Daoy (cell line): ENCODE results near the gene MACF1. TPM values are rescaled to one million over a fixed set of nuclear protein-coding genes. Genes with fewer than 3 reads are reported as not detected.
A peak's percentile ranks its signal among the peaks of the same experiment; 100 is the strongest.
"Not testable (repeated sequence)": the region's sequence is repeated elsewhere in the genome, so short reads cannot be mapped to it uniquely, and the experiment has no call there.

ENCODE experiments used
- DNase-seq: peaks from one replicate; pipeline ENCODE4 v3.0.0-alpha.2; 2015; ENCODE audit warnings: low read depth
- total RNA-seq: library from RNA; depleted of rRNA; stranded (reverse); fragments of >200 nt; shearing (Covaris generic); gene quantifications from 2 replicates; pipeline ENCODE4 v1.2.3, GENCODE V29; 2014

The MACF1 gene
- total RNA-seq, 1 experiment from 2014 or later, result 117 TPM

DNA sequence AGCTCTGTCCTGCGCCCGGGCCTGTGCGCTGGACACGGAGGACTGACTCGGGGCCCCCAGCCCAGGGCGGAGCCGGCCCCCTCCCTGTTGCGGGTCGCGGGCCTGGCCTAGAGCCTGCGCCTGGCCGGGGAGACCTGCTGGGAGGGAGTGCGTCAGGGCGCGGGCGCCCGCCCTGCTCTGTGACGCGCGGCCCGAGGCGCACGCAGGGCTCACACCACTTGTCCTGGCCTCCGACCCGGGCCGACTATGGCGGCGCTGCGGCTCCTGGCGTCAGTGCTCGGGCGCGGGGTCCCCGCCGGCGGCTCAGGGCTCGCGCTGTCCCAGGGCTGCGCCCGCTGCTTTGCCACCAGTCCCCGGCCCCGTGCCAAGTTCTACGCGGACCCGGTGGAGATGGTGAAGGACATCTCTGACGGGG lies 310.2 kb downstream of the MACF1 start:
- DNase-seq, result not testable (repeated sequence)

DNA sequence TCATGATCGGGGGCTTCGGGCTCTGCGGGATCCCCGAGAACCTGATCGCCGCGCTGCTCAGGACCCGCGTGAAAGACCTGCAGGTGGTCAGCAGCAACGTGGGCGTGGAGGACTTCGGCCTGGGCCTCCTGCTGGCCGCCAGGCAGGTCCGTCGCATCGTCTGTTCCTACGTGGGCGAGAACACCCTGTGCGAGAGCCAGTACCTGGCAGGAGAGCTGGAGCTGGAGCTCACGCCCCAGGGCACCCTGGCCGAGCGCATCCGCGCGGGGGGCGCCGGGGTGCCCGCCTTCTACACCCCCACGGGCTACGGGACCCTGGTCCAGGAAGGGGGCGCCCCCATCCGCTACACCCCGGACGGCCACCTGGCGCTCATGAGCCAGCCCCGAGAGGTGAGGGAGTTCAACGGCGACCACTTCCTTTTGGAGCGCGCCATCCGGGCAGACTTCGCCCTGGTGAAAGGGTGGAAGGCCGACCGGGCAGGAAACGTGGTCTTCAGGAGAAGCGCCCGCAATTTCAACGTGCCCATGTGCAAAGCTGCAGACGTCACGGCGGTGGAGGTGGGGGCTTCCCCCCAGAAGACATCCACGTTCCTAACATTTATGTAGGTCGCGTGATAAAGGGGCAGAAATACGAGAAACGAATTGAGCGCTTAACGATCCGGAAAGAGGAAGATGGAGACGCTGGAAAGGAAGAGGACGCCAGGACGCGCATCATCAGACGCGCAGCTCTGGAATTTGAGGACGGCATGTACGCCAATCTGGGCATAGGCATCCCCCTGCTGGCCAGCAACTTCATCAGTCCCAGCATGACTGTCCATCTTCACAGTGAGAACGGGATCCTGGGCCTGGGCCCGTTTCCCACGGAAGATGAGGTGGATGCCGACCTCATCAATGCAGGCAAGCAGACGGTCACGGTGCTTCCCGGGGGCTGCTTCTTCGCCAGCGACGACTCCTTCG lies 310.9 kb downstream of the MACF1 start:
- DNase-seq, result peak; percentile 33

DNA sequence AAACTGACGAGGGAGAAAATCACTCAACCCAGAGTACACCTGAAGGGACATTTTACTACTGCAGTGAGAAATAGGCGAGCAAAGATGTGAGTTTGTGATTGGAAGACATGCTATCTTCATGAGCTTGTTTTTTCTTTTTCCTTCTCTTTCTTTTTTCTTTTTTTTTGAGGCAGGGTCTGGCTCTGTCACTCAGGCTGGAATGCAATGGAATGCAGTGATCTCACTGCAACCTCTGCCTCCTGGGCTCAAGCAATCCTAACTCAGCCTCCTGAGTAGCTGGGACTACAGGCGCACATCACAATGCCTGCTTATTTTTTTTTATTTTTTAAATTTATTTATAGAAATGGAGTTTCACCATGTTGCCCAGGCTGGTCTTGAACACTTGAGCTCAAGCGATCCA lies 312.3 kb downstream of the MACF1 start:
- not testable (repeated sequence) for DNase-seq

DNA sequence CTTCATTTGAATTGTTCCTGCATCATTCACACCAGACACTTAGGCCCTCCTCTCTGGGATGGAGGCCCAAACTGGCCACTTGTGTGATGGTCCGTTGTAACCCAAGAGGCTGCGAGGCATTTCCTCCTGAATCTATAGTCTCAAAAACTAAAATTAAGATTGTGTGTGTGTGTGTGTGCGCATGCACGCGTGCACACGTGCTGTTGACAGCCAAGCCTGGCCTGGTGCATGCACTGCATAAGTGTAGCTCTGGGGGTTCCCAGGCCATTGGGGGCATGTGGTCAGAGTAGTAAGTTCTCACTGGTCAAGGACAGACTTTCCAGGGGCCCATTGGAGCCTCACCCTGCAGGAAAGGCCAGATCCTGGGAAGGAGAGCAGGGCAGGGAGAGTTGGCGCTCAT lies 313.4 kb downstream of the MACF1 start:
- DNase-seq, result not testable (repeated sequence)

DNA sequence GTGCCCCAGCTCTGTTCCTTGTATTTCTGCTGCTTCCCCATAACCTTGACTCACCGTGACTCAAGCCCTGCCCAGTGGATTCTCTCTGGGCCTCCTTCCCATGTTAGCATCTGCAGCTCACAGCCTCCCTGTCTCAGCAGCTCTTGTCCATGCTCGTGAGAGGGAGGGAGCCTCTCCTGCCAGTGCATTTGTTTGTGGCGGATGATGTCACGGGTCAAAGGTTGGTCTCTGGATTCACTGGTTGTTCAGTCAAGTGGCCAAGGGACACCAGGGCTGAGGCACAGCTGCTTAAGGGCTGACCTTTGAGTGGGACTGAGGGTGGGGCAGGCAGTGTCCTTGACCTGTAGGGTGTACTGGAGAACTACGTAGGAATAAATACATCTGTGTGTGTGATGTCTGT lies 314.9 kb downstream of the MACF1 start:
- DNase-seq, result not testable (repeated sequence)

DNA sequence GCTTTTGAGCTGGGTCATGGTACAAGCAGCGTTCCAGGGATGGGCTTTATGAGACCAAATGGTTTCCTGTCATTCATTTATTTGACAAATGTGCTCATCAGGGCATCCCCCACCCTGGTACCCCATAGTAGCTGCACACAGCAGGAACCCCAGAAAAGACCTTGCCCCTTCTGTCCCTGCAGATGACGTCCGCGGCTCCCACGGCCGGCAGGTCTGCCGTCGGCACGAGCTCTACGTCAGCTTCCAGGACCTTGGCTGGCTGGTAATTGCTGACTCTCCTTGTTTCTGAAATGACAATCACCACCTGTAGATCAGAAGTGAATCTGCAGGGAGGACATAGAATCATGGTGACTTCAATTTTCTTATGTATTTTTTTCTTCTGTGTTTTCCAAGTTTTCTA lies 317.7 kb downstream of the MACF1 start:
- DNase-seq, result not testable (repeated sequence)

DNA sequence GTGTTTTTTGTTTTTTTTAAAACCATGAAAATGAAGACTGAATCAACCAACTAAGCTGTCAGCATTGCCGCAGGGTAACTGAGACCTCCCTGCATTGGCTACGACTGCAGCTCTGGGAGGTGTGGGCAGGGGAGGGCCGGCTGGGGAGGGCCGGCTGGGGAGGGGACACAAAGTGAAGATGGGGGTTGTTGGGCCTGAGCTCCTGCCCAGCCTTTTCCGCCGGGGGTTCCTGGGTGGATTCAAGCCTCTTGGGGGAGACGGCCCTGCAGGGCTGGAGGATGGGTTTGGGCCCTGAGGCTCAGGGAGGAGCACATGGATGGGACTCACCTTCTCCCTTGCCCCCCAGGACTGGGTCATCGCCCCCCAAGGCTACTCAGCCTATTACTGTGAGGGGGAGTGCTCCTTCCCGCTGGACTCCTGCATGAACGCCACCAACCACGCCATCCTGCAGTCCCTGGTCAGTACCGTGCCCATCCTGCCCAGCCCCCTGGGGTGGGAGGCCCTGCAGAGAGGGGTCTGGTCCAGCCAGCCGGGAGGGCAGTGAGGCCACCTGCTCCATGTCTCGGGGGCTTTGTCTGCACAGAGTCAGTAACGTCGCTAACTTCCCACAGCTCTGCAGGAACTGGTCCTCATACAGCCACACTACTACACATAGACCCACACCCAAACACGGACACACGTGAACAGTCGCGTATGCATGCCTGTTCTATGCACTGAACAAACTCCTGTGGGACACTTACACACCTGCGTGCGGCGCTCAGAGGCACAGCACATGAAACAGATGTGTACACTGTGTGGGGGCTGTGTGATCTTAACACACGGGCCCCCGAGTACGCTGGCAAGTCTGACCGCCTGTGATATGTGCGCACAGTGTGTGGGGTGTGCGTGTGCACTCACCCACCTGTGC lies 318.4 kb downstream of the MACF1 start:
- DNase-seq, result no peak

DNA sequence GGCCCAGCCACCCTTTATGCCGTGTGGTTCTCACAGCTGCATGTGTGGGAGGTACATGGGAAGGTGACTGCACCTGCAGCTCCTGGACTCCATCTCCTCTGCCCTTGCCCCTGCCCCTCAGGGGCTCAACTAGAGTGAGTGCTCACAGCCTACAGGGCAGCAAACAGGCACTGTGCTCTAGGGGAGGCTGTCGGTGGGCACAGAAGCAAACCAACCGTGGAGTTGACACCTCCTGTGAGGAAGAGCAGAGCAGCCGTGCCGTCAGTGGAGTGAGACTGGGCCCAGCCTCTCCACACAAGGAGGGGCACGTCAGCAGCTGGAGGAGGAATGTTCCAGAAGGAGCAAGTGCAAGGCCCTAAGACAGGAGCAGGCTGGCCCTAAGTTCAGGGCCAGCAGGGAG lies 319.7 kb downstream of the MACF1 start:
- DNase-seq, result no peak

DNA sequence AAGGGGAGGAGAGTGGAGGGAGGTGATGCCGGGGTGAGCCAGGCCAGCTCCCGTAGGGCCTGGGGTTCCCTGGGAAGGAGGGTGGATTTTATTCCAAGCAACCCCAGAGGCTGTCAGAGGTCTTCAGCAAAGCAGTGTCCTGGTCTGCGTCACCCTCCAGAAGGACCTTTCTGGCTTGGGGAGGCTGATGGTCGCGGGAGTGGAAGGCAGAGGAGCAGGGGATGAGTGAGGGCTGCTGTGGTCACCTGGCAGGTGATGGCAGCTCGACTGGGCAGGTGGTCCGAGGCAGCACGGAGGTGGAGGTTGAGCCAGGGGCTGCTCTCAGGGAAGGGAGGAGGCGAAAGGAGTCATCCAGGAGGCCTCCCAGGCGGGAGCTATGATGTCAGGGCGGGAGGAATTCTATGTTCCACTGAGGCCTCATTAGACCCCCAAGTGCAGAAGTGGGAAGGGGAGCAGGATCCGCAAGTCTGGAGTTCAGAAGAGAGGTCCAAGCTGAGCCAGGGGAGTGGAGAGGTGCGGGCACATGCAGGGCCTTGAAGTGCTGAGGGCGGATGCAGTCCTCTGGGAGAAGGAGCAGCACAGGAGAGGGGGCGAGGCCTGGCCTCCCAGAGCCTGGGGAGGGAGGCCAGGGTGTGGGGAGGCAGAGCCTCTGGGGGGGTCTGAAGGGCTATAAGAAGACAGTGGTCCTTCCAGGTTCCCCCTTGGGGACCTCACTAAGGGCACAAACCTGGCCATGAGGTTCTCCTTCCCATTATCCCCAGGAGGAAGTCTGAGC lies 320.3 kb downstream of the MACF1 start:
- DNase-seq, result no peak

DNA sequence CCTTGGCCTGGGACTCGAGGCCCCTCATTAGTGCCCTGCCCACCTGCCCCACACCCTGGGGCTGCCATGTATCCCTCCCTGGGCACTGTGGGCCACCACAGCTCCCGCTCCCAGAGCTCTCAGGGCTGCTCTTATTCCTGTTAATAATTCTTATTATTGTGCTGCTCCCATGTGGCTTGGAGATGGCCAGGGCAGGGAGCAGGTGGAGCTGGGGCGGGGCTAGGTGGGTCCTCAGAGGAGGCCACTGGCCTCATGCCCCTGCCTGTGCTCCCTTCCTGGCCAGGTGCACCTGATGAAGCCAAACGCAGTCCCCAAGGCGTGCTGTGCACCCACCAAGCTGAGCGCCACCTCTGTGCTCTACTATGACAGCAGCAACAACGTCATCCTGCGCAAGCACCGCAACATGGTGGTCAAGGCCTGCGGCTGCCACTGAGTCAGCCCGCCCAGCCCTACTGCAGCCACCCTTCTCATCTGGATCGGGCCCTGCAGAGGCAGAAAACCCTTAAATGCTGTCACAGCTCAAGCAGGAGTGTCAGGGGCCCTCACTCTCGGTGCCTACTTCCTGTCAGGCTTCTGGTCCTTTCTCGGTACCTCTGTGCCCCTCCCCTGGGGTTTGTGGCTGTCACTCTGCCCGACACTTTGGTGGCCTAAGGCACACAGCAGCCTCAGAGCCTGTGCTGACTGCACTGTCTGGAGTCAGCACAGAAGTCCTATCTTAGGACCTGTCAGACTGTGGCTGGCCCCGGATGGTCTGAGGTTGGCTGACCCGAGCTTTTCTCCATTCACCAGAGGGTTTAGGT lies 321.1 kb downstream of the MACF1 start:
- DNase-seq, result no peak

DNA sequence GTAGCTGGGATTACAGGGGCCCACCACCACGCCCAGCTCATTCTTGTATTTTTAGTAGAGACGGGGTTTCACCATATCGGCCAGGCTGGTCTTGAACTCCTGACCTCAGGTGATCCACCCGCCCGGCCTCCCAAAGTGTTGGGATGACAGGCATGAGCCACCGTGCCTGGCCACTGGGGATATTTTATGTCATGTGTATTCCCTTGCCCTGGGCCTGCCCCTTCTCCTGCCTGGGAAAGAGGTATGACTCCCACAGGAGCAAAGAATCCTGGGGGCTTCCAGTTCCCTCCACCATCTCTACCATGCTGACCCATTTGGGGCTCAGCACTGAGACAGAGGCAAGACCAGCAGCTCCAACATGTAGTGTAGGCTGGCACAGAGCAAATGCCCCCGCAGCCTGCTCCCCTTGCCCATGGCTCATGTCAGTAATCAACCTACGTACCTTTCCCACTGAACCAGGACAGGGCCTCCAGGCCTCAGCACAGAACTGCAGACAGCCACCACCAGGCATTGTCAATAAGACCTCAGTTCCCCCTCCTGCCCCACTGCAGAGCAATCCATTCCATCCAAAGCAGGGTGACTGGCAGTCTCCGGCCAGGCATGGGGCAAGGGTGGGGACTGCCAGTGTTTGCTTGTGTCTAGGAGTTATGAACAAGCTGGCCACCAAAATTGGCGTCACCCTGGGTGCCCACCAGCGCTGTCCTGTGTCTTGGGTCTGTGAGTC lies 322.1 kb downstream of the MACF1 start:
- no peak for DNase-seq

DNA sequence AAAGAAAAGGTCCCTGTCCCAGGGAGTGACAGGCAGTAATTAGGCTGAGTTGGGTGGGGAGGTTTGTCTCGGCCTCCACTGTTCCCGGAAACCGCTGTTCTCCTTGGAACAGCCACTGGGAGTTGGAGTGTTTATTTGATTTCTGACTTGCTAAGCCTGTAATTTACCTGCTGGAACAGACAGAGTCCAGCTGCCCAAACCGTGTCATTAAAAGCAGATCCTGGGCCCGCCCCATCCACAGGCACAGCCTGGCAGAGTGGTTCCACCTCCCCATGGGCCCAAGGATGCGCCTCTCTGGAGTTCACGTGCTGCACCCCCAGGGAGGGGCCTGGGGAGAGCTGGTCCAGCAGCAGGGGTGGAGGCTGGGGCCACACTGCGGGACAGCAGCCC lies 322.7 kb downstream of the MACF1 start:
- not testable (repeated sequence) for DNase-seq

DNA sequence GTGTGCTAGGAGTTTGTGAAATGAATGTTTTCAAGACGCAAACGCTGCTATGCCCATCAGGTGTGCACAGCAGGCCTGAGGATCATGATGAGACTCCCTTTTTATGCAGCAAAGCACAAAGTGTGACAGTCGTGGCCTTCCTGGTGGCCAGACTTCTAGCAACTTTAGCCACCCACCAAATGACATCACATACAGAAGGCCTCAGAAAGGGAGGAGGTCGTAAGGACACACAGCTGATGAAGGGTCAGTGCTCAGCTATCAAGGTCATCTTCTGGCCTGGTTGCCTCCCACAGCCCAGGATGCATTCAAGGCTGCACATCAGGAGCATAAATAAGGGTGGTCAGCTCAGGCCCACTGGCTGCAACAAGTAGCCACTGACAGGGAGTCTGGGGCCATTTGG lies 323.6 kb downstream of the MACF1 start:
- no peak for DNase-seq

DNA sequence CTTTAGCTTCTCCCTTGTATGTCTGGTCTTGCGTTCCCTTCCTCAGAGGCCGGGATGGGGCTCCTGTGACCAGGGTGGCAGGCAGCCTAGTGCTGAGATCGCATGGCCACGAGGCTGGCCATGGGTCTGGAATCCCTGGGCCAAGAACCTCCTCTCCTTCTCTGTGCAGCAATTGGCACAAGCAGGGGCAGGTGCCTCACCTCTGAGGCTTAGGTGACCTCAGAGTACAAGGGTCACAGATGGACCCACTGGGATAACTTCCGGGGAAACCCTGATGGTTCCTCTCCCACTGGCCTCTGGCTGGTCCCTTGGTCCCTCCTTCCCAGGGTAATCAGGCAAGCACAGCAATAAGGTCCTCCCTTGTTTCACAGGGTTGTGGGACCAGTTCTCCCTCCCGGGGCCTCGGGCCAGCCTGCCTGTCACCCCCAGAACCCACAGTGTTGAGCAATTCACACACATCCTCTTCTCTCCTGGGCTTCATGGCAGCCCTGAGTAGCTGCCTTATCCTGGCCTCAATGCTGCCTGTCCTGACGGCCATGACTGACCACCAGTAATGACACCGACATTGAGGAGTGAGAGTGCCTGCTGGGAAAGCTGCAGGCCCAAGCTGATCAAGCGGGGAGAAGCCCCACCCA lies 325.5 kb downstream of the MACF1 start:
- DNase-seq, result no peak

DNA sequence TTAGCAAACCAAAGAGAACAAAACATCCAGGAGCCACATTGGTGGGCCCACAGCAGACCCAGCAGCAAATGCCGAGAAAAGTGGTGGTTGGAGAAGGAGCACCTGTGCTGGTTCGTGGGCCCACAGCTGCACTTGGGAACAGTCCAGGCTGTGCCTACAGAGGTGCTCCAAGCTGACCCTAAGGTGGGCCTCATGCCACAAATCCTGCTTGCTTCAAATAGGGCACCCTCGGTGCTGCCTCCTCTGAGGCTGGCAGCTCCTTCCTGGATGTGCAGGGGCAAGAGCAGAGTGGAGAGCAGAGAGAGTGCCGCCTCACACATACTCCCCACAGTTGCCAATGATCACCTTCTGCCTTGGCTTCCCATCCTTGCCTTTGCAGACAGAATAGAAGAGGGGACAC lies 327.0 kb downstream of the MACF1 start:
- DNase-seq, result no peak

DNA sequence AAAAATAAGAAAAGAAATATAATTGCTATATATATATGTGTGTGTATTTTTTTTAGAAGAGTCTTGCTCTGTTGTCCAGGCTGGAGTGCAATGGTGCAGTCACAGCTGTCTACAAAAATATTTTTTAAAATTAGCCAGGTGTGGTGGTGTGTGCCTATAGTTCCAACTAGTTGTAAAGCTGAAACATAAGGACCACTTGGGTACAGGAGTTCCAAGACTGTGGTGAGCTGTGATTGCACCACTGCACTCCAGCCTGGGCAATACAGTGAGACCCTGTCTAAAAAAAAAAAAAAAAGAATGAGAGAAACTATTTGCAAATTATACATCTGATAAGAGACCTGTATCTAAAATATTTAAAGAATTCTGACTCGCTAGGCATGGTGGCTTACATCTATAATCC lies 328.9 kb downstream of the MACF1 start:
- DNase-seq, result no peak
